WI38 (cell line): Measurements from ENCODE around the gene TIMM10B.

Source experiments
- H3K4me3 ChIP-seq: 2 replicates; pipeline ENCODE4 v1.5.1; 2011; ENCODE audit warnings: low read depth, mild to moderate bottlenecking, control low read depth, low read length
- CTCF ChIP-seq: IDR thresholded peaks from 2 replicates; pipeline ENCODE4 v1.5.1; 2012; ENCODE audit warnings: low read depth, mild to moderate bottlenecking, control low read depth, low read length

The TIMM10B gene

GRCh38 chr11:6456361-6457073 lies 24.8 kb upstream of the TIMM10B start:
- no peak for TF ChIP-seq CTCF
- H3K4me3 ChIP-seq, result no peak overlapping the region

- H3K4me3 ChIP-seq, result no peak overlapping the region
- no peak for TF ChIP-seq CTCF
Measured at GRCh38 chr11:6457581-6458320, 23.6 kb upstream of the TIMM10B start.

GRCh38 chr11:6458352-6459098 lies 22.8 kb upstream of the TIMM10B start:
- no peak overlapping the region for H3K4me3 ChIP-seq
- no peak for TF ChIP-seq CTCF

- no peak overlapping the region for H3K4me3 ChIP-seq
- TF ChIP-seq CTCF, result no peak
Measured at GRCh38 chr11:6459099-6459450, 22.2 kb upstream of the TIMM10B start.

GRCh38 chr11:6468712-6469495 lies 12.4 kb upstream of the TIMM10B start:
- no peak for TF ChIP-seq CTCF
- no peak overlapping the region for H3K4me3 ChIP-seq

- TF ChIP-seq CTCF, result no peak
- H3K4me3 ChIP-seq, result no peak overlapping the region
Measured at GRCh38 chr11:6469599-6469998, 11.7 kb upstream of the TIMM10B start.
